Measurements from ENCODE around the gene CDY2A.
"Not testable (repeated sequence)": the region's sequence is repeated elsewhere in the genome, so short reads cannot be mapped to it uniquely, and the experiment has no call there.

CDY2A gene, protein sequence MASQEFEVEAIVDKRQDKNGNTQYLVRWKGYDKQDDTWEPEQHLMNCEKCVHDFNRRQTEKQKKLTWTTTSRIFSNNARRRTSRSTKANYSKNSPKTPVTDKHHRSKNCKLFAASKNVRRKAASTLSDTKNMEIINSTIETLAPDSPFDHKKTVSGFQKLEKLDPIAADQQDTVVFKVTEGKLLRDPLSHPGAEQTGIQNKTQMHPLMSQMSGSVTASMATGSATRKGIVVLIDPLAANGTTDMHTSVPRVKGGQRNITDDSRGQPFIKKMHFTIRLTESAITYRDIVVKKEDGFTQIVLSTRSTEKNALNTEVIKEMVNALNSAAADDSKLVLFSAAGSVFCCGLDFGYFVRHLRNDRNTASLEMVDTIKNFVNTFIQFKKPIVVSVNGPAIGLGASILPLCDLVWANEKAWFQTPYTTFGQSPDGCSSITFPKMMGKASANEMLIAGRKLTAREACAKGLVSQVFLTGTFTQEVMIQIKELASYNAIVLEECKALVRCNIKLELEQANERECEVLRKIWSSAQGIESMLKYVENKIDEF

DNA sequence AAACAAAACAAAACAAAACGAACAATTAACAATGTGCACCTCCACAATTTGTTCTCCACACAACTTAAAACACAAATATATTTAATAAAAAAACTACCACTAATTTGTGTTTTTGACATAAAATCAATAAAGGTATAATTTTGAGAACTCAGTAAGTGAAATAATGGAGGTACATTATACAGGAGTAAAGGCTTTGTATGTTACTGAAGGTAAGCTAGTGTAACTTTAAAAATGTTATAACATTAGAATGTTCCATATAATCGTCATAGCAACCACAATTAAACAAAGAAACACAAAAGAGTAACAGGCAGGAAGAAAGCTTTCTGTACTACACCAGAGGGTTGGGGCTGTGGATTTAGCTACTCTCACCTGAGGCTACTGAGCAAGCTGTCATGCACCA, at the start of gene CDY2A:
CDY2A (plus strand) TSS at position 301 of the 400 bp plus-strand sequence. CDS start 328 bp downstream, outside the sequence.
- DNase-seq (ENCODE audit: low read depth in 1 of 2, low spot score in 1 of 2); in situ Hi-C loops (cut with HindIII; ENCODE audit: low pct_unique_long_range_greater_than_20kb, low sequenced_read_pairs): not testable (repeated sequence)

DNA sequence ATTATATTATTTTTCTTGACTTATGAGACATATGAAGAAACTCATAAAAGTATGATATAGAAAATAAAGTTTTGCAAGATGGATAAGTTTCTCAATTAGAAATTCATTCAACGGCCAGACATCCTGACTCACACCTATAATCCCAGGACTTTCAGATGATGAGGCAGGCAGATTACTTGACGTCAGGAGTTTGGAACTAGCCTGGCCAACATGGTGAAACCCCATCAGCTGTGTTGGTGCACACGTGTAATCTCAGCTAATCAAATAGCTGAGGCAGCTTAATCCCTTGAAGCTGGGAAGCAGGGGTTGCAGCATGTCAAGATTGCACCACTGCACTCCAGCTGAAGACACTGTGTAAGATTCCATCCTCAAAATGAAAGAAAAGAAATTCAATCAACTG, 28.0 kb upstream of the CDY2A start:
- in situ Hi-C loops (cut with HindIII; ENCODE audit: low pct_unique_long_range_greater_than_20kb, low sequenced_read_pairs); DNase-seq (ENCODE audit: low read depth in 1 of 2, low spot score in 1 of 2): not testable (repeated sequence)

DNA sequence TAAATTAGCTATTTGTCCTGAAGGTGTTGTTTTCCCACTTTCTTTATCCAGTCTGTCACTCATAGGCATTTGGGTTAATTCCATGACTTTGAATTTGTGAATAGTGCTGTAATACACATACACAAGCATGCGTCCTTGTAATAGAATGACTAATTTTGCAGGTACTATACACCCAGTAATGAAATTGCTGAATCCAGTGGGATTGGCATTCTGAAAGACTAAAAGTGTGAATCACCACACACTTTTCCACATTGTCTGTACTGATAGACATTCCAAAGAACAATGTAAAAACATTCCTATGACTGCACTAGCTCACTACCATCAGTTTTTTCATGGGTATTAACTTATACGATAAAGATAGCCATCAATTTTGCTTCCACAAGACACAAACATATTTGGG, 27.3 kb upstream of the CDY2A start:
- DNase-seq (ENCODE audit: low read depth in 1 of 2, low spot score in 1 of 2); in situ Hi-C loops (cut with HindIII; ENCODE audit: low pct_unique_long_range_greater_than_20kb, low sequenced_read_pairs): not testable (repeated sequence)

DNA sequence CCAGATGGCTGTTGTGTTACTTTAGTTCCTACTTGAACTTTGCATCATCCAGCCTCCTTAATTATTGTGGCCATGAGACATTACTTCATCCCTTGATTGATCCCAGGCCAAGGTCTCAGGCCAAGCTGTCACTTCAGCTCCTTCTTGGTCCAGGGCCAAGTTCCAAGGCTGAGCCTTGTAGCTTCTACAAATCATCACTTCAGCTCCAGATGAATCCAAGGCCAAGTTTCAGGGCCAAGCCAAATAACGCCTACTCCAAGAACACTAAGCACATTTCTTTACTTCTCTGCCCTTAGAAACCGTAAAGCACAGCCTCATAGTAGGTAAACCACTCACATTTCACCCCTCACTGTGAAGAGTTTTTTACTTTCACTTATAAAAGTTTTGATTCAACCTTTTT, 1.7 kb upstream of the CDY2A start:
- DNase-seq (ENCODE audit: low read depth in 1 of 2, low spot score in 1 of 2); in situ Hi-C loops (cut with HindIII; ENCODE audit: low pct_unique_long_range_greater_than_20kb, low sequenced_read_pairs): not testable (repeated sequence)

DNA sequence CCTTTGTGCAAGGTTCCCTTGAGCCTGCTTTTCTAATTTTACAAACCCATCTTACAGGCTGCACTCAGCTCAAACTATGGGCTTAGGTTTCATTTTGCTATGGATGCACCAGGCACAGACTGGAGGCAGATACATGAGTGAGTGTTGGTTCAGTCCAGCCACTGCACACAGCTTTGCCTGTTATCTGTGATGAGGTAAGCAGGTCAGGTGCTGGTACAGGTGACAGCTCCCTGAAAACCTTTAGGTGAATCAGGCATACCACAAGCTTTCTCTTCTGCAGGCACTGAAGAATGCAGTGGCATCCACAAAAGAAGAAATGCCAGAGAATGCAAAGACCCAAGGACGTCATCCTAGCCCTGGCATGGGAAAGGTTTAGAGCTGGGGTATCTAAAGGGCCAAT, 3.3 kb downstream of the CDY2A start:
- DNase-seq (ENCODE audit: low read depth in 1 of 2, low spot score in 1 of 2) = not testable (repeated sequence)

DNA sequence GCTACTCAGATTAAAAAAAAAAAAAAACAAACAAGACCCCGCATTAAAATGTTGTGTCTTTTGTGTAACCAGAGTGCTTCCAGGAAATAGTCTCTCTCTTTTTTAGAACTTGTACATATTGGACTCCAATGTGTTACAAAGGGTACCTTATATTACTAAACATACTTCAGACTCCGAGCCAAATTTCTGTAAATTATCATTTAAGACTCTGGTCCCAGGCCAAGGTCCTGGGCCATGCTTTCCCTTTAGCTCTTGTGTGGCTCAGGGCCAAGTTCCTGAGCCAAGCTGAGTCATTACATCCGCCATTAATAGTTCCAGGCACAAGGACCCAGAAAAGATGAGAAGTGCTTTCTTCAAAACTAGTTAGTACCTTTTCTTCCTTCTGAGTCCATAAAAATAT, 4.6 kb downstream of the CDY2A start:
- in situ Hi-C loops (cut with HindIII; ENCODE audit: low pct_unique_long_range_greater_than_20kb, low sequenced_read_pairs); DNase-seq (ENCODE audit: low read depth in 1 of 2, low spot score in 1 of 2): not testable (repeated sequence)

More for the DNA sequence above, 3.3 kb downstream of the CDY2A start:
- in situ Hi-C loops (cut with HindIII; ENCODE audit: low pct_unique_long_range_greater_than_20kb, low sequenced_read_pairs) = not testable (repeated sequence)

DNA sequence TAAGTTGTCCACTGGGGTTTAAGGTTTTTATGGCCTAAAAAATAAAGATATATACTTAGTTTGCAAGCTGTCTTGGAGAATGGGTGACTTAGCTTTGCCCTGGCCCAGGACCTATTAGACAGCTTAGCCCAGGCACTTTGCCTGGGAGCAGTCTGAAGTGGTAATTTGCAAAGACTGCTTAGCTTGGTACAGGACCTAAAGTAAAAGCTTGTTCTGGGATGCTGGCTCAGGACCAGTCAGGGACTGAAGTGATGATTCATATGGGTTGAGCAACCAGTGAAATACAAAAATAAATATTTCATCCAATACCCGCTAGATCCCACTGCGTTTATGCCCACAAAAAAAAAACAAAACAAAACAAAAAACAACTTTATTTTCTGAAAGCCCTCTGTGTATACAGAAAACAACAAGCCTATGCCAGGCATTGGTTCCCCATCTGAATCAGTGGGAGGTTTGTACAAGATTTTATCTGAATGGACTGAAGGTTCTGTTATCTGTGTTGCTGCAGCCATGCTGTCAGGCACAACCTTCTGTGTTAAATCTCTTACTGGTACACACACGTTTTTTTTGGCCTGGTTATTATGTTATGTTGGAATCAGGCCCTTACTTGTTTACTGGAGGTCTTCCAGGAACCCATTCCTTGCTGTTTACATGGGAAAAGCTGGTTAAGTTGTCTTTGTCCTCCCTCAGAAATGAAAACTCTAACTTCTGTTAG, 8.7 kb downstream of the CDY2A start:
- DNase-seq (ENCODE audit: low read depth in 1 of 2, low spot score in 1 of 2); in situ Hi-C loops (cut with HindIII; ENCODE audit: low pct_unique_long_range_greater_than_20kb, low sequenced_read_pairs): not testable (repeated sequence)

DNA sequence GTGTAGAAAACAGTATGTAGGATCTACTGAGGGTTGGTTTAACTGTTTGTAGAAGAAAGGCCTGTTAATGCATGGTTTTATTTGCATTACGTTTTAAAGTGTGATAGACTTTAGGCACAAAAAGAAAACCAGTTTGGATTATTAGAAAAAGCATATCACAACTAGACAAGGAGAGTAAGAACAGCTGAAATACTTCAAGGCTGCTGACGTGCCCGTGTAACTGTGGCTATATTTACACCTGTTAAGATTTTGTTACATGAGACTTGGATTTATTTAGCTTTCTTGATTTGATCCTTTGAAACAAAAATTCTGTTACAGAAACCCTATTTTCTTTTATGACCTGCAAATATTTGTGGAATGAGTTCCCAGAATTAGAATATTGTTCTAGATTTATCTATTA, 9.3 kb downstream of the CDY2A start:
- DNase-seq (ENCODE audit: low read depth in 1 of 2, low spot score in 1 of 2); in situ Hi-C loops (cut with HindIII; ENCODE audit: low pct_unique_long_range_greater_than_20kb, low sequenced_read_pairs): not testable (repeated sequence)

DNA sequence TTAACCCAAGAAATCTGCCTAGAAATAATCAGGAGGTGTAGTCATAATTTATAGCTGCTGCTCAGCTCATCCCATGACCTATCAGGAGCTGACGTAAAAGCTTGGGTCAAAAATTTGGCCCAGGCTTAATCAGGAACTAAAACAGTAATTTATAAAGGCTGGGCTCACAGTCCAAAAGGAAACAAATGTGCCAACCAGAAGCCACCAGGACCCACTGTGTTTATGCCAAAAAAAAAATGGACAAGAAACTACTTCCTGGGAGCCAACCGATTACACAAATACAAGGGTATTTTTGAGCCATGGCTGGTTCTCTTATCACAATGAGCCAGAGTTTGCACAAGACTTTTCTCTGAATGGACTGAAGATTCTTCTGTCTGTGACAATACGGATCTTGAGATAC, 19.4 kb downstream of the CDY2A start:
- DNase-seq (ENCODE audit: low read depth in 1 of 2, low spot score in 1 of 2); in situ Hi-C loops (cut with HindIII; ENCODE audit: low pct_unique_long_range_greater_than_20kb, low sequenced_read_pairs): not testable (repeated sequence)

DNA sequence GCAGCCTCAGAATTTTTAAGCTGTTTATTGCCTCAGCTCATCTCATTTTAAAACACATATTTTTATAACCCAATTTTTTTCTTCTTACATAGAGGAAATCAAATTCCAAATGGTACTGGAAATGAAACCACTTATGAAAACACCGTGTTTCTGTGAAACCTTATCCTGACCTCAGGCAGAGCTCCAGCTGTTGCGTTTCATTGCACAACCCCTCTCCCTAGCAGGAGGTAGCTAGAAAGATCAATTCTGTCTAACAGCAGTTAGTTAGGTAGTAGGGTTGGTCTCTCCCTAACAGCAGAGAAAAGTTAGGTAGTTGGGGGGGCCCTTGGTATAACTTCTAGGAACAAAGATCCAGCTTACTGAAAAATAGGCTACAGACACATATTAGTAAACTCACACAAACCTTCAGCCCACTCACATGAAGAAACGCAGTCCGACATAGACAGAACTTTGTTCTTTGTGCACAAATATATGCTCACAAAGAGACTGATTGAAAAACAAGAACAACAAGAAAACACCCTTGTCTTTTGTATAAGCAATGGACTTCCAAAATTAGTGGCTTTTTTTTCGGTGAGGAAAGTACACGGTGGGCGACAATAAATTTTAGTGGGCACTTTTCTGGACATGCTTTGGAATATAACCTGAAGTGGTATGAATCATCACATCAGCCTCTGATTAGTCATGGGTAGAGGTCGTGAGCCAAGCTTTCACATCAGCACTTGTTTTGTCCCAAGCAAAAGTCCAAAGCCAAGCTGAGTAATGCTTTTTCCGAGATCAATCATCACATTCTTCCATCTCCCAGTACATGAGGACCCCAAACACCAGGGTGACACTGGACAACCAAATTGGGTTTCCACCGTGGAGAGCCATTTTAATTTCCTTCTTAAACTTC, 22.8 kb downstream of the CDY2A start:
- in situ Hi-C loops (cut with HindIII; ENCODE audit: low pct_unique_long_range_greater_than_20kb, low sequenced_read_pairs); DNase-seq (ENCODE audit: low read depth in 1 of 2, low spot score in 1 of 2): not testable (repeated sequence)

DNA sequence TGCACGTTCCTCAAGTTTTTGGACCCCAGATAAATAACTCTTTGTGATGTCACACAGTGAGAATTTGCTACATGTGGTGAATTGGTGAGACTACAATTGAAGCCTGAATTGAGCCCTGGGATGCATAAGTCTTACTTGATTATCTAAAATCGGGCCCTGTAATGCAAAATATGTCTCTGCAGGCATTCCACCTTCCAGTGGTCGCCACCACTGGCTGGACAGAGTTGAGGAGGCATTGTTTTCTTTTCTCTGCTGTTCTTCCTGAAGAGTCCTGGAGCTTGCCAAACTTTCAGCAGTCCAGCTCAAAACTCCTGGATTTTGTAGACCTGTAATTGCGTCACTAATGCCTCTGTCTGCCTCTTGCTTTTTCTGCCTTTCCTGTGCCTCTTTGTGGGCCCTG, 23.5 kb downstream of the CDY2A start:
- in situ Hi-C loops (cut with HindIII; ENCODE audit: low pct_unique_long_range_greater_than_20kb, low sequenced_read_pairs); DNase-seq (ENCODE audit: low read depth in 1 of 2, low spot score in 1 of 2): not testable (repeated sequence)

DNA sequence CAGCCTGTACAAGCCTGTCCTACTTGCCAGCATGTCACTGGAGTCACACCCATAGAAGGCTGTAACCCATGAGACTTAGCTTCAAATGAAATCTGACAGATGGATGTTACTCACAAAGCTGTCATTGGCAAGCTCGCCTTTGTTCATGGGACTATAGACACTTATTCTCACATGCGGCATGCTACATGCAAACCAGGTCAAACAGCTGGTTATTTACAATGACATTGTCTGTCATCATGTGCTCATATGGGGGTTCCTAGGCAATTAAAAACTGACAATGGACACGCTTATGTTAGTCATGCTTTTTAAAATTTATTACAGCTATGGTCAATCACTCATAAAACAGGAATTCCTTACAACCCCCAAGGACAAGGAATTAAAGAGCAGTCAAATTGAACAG, 30.9 kb downstream of the CDY2A start:
- in situ Hi-C loops (cut with HindIII; ENCODE audit: low pct_unique_long_range_greater_than_20kb, low sequenced_read_pairs) = not testable (repeated sequence)

DNA sequence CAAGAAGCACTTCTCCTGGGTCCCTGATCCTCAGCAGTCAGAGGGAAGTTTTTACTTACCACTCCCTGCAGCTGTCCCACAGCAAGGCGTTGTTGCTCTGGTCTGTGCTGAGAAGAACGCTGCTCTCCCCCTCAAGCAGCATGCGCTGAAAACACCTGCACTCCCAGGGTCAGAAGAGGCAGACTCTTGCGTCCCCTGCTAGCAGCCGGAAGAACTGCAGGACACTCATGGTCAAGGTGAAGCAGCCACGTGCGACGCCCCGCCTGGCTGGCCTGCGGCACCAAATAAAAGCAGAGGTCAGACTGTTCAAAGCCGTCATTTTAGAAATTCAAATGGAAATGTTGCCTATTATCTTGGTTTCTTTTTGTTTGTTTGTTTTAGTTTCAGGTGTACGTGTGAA, 47.9 kb downstream of the CDY2A start:
- DNase-seq (ENCODE audit: low read depth in 1 of 2, low spot score in 1 of 2); in situ Hi-C loops (cut with HindIII; ENCODE audit: low pct_unique_long_range_greater_than_20kb, low sequenced_read_pairs): not testable (repeated sequence)

More for the DNA sequence above, 30.9 kb downstream of the CDY2A start:
- DNase-seq (ENCODE audit: low read depth in 1 of 2, low spot score in 1 of 2) = not testable (repeated sequence)

Data from T47D (cell line).